Gastrocnemius medialis (tissue), 4 donors: ENCODE measurements around the gene PHC3.

Experiments used
- POLR2A ChIP-seq, 2 donors: fragments of 450-650 bp; IDR thresholded peaks; one replicate each; pipeline ENCODE4 v1.6.1; 2017; ENCODE audit warnings: antibody characterized with exemption in 2 of 2, mild to moderate bottlenecking in 2 of 2, moderate library complexity in 2 of 2
- TF ChIP-seq, protein P1 (sequence below), 5 experiments: fragments of 450-650 bp in 3 of 5; fragments of 200-600 bp in 2 of 5; sonication (generic) in 2 of 5; IDR thresholded peaks in 4 of 5; conservative IDR thresholded peaks in 1 of 5; 1 replicate in 4 of 5; 2 replicates in 1 of 5; pipeline ENCODE4 v1.5.1; 2016 to 2019; ENCODE audit warnings: antibody characterized with exemption in 5 of 5, mild to moderate bottlenecking in 3 of 5, moderate library complexity in 3 of 5

DNA sequence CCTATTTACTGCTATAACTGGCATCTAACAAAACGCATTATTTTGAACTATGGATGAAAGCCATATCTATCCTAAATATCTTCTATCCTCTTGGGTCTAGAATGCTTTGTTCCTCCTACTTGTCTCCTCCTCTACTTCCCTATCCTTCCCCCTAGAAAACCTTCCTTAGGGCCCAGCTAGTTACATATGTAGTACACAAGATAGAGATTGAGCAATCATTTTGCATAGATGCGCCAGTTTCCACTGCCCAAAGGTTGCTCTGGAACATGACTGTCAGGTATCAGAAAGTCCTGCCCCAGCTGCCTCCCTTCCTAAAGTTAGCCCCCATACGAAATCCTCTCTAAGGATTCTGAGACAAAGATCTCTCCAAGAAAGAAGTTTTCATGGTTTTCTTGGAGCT, 88.6 kb downstream of the PHC3 start:
- TF ChIP-seq, protein P1, sequence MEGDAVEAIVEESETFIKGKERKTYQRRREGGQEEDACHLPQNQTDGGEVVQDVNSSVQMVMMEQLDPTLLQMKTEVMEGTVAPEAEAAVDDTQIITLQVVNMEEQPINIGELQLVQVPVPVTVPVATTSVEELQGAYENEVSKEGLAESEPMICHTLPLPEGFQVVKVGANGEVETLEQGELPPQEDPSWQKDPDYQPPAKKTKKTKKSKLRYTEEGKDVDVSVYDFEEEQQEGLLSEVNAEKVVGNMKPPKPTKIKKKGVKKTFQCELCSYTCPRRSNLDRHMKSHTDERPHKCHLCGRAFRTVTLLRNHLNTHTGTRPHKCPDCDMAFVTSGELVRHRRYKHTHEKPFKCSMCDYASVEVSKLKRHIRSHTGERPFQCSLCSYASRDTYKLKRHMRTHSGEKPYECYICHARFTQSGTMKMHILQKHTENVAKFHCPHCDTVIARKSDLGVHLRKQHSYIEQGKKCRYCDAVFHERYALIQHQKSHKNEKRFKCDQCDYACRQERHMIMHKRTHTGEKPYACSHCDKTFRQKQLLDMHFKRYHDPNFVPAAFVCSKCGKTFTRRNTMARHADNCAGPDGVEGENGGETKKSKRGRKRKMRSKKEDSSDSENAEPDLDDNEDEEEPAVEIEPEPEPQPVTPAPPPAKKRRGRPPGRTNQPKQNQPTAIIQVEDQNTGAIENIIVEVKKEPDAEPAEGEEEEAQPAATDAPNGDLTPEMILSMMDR (IDR thresholded peaks at IDR 0.05 in 4 of 5, conservative IDR thresholded peaks at IDR 0.05 in 1 of 5), result no peak
- no peak for TF ChIP-seq POLR2A (IDR thresholded peaks at IDR 0.05)
